GM10248 (cell line): ENCODE results near the gene HNRNPC.

Source experiments
- CTCF ChIA-PET: fragments of 300-600 bp; sonication (Branson Sonifier 250); formaldehyde crosslinking; extraction: SDS; loops from one replicate; lab custom pipeline; 2021; ENCODE audit warnings: antibody characterized with exemption; lab: Yijun Ruan, JAX
- POLR2A ChIA-PET: fragments of 350-650 bp; sonication (Branson Sonifier 250); formaldehyde crosslinking; extraction: SDS; loops from one replicate; lab custom pipeline; 2020; ENCODE audit warnings: antibody characterized with exemption; lab: Yijun Ruan, JAX
- DNase-seq: peaks from one replicate; pipeline ENCODE4 v3.0.0; 2012; ENCODE audit errors: extremely low spot score
- TF ChIP-seq, protein P1 (sequence below): IDR thresholded peaks from 2 replicates; pipeline ENCODE4 v1.5.1; 2012; ENCODE audit warnings: mild to moderate bottlenecking, low read depth; ENCODE audit errors: extremely low read depth, missing control alignments, control extremely low read depth

The HNRNPC gene

GRCh38 chr14:21204167-21205025 is 64.8 kb downstream of the HNRNPC start:
- CTCF ChIA-PET, result interaction anchor here (1.0 to 1.6 kb wide), 2 partner anchors 19 to 27 kb away, joined by 3 to 6 read pairs; no protein-coding TSS in a partner anchor
- TF ChIP-seq, protein P1, sequence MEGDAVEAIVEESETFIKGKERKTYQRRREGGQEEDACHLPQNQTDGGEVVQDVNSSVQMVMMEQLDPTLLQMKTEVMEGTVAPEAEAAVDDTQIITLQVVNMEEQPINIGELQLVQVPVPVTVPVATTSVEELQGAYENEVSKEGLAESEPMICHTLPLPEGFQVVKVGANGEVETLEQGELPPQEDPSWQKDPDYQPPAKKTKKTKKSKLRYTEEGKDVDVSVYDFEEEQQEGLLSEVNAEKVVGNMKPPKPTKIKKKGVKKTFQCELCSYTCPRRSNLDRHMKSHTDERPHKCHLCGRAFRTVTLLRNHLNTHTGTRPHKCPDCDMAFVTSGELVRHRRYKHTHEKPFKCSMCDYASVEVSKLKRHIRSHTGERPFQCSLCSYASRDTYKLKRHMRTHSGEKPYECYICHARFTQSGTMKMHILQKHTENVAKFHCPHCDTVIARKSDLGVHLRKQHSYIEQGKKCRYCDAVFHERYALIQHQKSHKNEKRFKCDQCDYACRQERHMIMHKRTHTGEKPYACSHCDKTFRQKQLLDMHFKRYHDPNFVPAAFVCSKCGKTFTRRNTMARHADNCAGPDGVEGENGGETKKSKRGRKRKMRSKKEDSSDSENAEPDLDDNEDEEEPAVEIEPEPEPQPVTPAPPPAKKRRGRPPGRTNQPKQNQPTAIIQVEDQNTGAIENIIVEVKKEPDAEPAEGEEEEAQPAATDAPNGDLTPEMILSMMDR, result no peak
- no peak for DNase-seq
- POLR2A ChIA-PET, result no interaction called here

- no peak for DNase-seq
- CTCF ChIA-PET, result interaction anchor here (1.0 to 1.6 kb wide), 3 partner anchors 20 to 60 kb away, joined by 3 to 6 read pairs (median 3); no protein-coding TSS in a partner anchor
- POLR2A ChIA-PET, result no interaction called here
These were observed 65.6 kb downstream of the HNRNPC start for GRCh38 chr14:21203470-21204166.

GRCh38 chr14:21202463-21203358 is 66.5 kb downstream of the HNRNPC start:
- DNase-seq, result no peak
- ChIA-PET CTCF (interaction anchor here (1.0 to 1.6 kb wide), 3 partner anchors 21 to 59 kb away, joined by 3 to 6 read pairs (median 3); no protein-coding TSS in a partner anchor), POLR2A (interaction anchor here (0.5 kb wide), 1 partner anchor 158 kb away, joined by 4 read pairs; no protein-coding TSS in a partner anchor)
- TF ChIP-seq, protein P1, result no peak

More at GRCh38 chr14:21203470-21204166, 65.6 kb downstream of the HNRNPC start:
- TF ChIP-seq, protein P1, result no peak

DNA sequence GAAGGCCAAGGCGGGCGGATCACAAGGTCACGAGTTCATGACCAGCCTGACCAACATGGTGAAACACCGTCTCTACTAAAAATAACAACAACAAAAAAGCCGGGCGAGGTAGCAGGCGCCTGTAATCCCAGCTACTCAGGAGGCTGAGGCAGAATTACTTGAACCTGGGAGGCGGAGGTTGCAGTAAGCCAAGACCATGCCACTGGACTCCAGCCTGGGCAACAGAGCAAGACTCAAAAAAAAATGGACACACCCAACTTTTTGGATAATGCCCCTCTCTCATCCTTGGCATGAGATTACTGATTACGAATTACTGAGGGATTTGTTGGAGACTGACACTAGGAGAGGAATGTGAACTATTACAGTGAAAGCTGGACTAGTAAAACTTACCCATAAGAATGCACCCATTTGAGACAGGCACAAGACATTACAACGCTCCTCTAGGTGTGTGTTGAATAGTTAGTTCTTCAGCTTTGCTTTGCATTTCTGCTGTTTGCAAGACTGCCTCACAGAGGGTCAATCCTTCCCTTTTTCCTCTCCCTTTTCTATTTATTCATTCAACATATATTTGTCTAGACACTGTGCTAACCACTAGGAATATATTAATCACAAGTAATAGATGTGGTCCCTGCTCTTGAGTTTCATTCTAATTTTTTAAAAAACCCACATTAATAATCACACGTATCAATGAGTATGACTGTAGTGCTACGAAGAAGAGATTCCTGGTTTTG is 67.3 kb downstream of the HNRNPC start:
- TF ChIP-seq, protein P1, result no peak
- POLR2A ChIA-PET, result no interaction called here
- no peak for DNase-seq
- CTCF ChIA-PET, result no interaction called here

- TF ChIP-seq, protein P1, result no peak
- CTCF ChIA-PET, result no interaction called here
- POLR2A ChIA-PET, result no interaction called here
- DNase-seq, result no peak
These were observed 68.3 kb downstream of the HNRNPC start for GRCh38 chr14:21200752-21201461.
